IPS-15b (cell line): ENCODE data around the gene UBXN11.
A peak's percentile ranks its signal among the peaks of the same experiment; 100 is the strongest.

ENCODE experiments used
- H3K27me3 ChIP-seq: one replicate; pipeline ENCODE4 v1.6.1; 2013; ENCODE audit warnings: low read length; ENCODE audit not compliant: control insufficient read depth, insufficient read depth
- H3K36me3 ChIP-seq: one replicate; pipeline ENCODE4 v1.6.1; 2013; ENCODE audit warnings: low read length; ENCODE audit not compliant: control insufficient read depth, insufficient read depth
- H3K4me1 ChIP-seq: one replicate; pipeline ENCODE4 v1.6.1; 2013; ENCODE audit warnings: mild to moderate bottlenecking, low read length; ENCODE audit not compliant: control insufficient read depth, insufficient read depth
- H3K4me3 ChIP-seq: one replicate; pipeline ENCODE4 v1.5.1; 2013; ENCODE audit warnings: low read depth, low read length
- H3K9ac ChIP-seq: one replicate; pipeline ENCODE4 v1.6.1; 2013; ENCODE audit warnings: low read depth, mild to moderate bottlenecking, low read length
- H3K9me3 ChIP-seq: one replicate; pipeline ENCODE4 v1.6.1; 2013; ENCODE audit warnings: mild to moderate bottlenecking, low read length; ENCODE audit not compliant: control insufficient read depth, insufficient read depth

UBXN11 gene

GRCh38 chr1:26265405-26265804 lies 41.0 kb downstream of the UBXN11 start:
- Histone ChIP-seq H3K9ac (no peak overlapping the region), H3K36me3 (peaks cover 26% of the 10 kb centered on the region), H3K4me3 (no peak overlapping the region), H3K27me3 (no peaks in the 10 kb centered on the region), H3K9me3 (peaks cover 3% of the 10 kb centered on the region), H3K4me1 (no peaks in the 10 kb centered on the region)

- Histone ChIP-seq H3K4me3 (no peak overlapping the region), H3K9ac (no peak overlapping the region), H3K36me3 (peaks cover 19% of the 10 kb centered on the region), H3K9me3 (no peaks in the 10 kb centered on the region), H3K27me3 (no peaks in the 10 kb centered on the region), H3K4me1 (no peaks in the 10 kb centered on the region)
Observed at GRCh38 chr1:26263212-26263611, 43.2 kb downstream of the UBXN11 start.

- no peaks in the 10 kb centered on the region for H3K9me3 ChIP-seq
- H3K36me3 ChIP-seq: peaks cover 34% of the 10 kb centered on the region
- H3K4me1 ChIP-seq: no peaks in the 10 kb centered on the region
- no peaks in the 10 kb centered on the region for H3K27me3 ChIP-seq
- no peak overlapping the region for H3K4me3 ChIP-seq
- H3K9ac ChIP-seq: no peak overlapping the region
Observed at GRCh38 chr1:26259578-26259977, 46.9 kb downstream of the UBXN11 start.

- Histone ChIP-seq H3K9ac (no peak overlapping the region), H3K36me3 (peaks cover 34% of the 10 kb centered on the region), H3K4me3 (no peak overlapping the region), H3K27me3 (no peaks in the 10 kb centered on the region), H3K9me3 (no peaks in the 10 kb centered on the region), H3K4me1 (no peaks in the 10 kb centered on the region)
Observed at GRCh38 chr1:26259005-26259404, 47.4 kb downstream of the UBXN11 start.

- H3K9ac ChIP-seq: no peak overlapping the region
- peaks cover 34% of the 10 kb centered on the region for H3K36me3 ChIP-seq
- no peaks in the 10 kb centered on the region for H3K4me1 ChIP-seq
Observed at GRCh38 chr1:26257222-26257621, 49.2 kb downstream of the UBXN11 start.

GRCh38 chr1:26254404-26254803 lies 52.0 kb downstream of the UBXN11 start:
- Histone ChIP-seq H3K27me3 (no peaks in the 10 kb centered on the region), H3K9me3 (no peaks in the 10 kb centered on the region), H3K4me3 (no peak overlapping the region), H3K9ac (no peak overlapping the region), H3K4me1 (no peaks in the 10 kb centered on the region), H3K36me3 (peaks cover 36% of the 10 kb centered on the region)

More at GRCh38 chr1:26257222-26257621, 49.2 kb downstream of the UBXN11 start:
- Histone ChIP-seq H3K27me3 (no peaks in the 10 kb centered on the region), H3K9me3 (no peaks in the 10 kb centered on the region), H3K4me3 (no peak overlapping the region)

GRCh38 chr1:26252718-26253117 lies 53.7 kb downstream of the UBXN11 start:
- H3K27me3 ChIP-seq: no peaks in the 10 kb centered on the region
- H3K9ac ChIP-seq: no peak overlapping the region
- H3K4me3 ChIP-seq: no peak overlapping the region
- H3K36me3 ChIP-seq: peaks cover 24% of the 10 kb centered on the region
- H3K9me3 ChIP-seq: no peaks in the 10 kb centered on the region
- H3K4me1 ChIP-seq: no peaks in the 10 kb centered on the region

- H3K36me3 ChIP-seq: no peaks in the 10 kb centered on the region
- no peaks in the 10 kb centered on the region for H3K27me3 ChIP-seq
- peaks cover 3% of the 10 kb centered on the region for H3K4me1 ChIP-seq
- no peaks in the 10 kb centered on the region for H3K9me3 ChIP-seq
- H3K9ac ChIP-seq: no peak overlapping the region
- no peak overlapping the region for H3K4me3 ChIP-seq
Observed at GRCh38 chr1:26239936-26240335, 66.5 kb downstream of the UBXN11 start.

- Histone ChIP-seq H3K27me3 (no peaks in the 10 kb centered on the region), H3K9ac (no peak overlapping the region), H3K36me3 (no peaks in the 10 kb centered on the region), H3K9me3 (no peaks in the 10 kb centered on the region), H3K4me1 (peaks cover 3% of the 10 kb centered on the region), H3K4me3 (no peak overlapping the region)
Observed at GRCh38 chr1:26237230-26237966, 69.0 kb downstream of the UBXN11 start.

- peaks cover 3% of the 10 kb centered on the region for H3K4me1 ChIP-seq
- H3K27me3 ChIP-seq: no peaks in the 10 kb centered on the region
- no peaks in the 10 kb centered on the region for H3K9me3 ChIP-seq
- peak overlapping the region; percentile 98 for H3K4me3 ChIP-seq
- H3K9ac ChIP-seq: peak overlapping the region; percentile 92
- no peaks in the 10 kb centered on the region for H3K36me3 ChIP-seq
Observed at GRCh38 chr1:26234644-26235370, 71.6 kb downstream of the UBXN11 start.

GRCh38 chr1:26233903-26234643 lies 72.4 kb downstream of the UBXN11 start, which contains the start of gene CEP85:
CEP85 (plus strand) TSS chr1:26234200; CDS start chr1:26239784, 5,584 bp downstream.
- Histone ChIP-seq H3K4me1 (peaks cover 3% of the 10 kb centered on the region), H3K4me3 (peak within 1 kb of the TSS; percentile 98), H3K9ac (peak within 1 kb of the TSS; percentile 92), H3K36me3 (no peaks in the 10 kb centered on the region), H3K9me3 (no peaks in the 10 kb centered on the region), H3K27me3 (no peaks in the 10 kb centered on the region)
